GM19238 (cell line): ENCODE results near the gene LAMB4.

Source experiments
- DNase-seq: peaks from one replicate; pipeline ENCODE4 v3.0.0; 2011; ENCODE audit warnings: low spot score; ENCODE audit not compliant: insufficient read length

LAMB4 gene

DNA sequence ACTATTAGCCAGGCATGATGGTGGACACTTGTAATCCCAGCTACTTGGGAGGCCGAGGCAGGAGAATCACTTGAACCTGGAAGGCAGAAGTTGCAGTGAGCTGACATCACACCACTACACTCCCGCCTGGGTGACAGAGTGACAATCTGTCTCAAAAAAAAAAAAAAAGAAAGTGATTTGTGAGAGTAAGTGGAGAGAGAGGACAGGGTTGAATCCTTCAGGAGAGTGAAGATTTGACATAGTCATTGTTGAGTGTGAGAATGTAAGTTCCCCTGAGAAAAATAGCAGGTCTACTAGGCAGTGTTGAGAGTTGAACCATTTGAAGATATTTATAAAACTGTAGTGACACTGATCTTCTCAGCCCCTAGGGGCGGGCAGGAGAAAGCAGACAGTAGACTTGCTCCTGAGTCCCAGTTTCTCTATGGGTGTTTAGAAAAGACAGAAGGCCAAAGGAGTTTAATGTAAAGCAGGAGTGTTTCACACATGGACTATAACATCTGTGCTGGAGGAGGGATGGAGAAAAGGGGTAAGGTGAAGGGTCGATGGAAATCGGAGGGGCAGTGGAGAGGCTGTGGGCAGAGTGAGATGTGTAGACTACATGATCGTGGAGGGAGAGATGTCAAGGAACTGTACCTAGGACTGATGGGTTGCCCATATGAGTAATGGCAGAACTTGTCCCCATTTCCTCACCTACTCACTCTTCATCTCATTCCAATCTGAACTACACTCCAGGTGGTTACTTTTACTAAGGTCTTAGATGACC lies 13.7 kb upstream of the LAMB4 start:
- no peak for DNase-seq

DNA sequence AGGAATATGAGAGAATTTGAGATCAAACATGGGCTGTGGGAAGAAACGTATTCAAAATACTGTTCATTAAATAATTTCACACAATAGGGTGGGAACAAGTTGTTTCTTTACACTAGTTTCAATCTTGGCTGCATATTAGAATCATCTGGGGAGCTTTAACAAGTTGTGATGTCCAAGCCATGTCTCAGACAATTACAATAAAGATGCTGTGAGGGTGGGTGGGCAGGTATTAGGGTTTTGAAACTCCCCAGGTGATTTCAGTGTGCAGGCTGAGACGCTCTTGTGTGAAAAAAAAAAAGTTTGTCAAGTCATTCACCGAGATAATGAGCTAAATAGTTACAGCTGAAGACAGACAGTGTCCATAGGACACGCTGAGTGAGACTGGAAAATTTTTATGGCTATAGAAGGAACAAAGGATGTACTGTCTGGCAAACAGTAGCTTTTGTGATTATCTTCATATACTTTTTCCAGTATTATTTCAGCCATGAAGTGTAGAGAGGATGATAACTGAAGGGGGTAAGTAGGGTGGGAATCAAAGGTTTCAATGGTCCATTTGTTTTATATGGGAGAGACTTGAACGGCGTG lies 12.6 kb upstream of the LAMB4 start:
- DNase-seq: no peak

DNA sequence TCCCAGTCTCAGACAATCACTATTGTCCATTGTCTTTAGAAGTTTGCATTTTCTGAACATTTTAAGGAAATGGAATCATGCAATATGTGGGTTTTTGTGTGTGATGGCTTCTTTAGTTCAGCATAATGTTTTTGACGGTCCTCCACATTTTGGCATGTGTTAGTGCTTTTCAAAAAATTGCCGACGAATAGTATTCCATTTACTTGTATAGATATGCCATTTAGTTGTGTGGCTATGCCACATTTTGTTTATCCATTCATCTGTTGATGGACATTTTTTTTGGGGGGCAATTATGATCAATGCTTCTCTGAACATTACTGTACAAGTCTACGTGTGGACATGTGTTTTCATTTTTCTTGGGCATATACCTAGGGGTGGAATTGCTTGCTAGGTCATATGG lies 12.0 kb upstream of the LAMB4 start:
- DNase-seq: no peak

DNA sequence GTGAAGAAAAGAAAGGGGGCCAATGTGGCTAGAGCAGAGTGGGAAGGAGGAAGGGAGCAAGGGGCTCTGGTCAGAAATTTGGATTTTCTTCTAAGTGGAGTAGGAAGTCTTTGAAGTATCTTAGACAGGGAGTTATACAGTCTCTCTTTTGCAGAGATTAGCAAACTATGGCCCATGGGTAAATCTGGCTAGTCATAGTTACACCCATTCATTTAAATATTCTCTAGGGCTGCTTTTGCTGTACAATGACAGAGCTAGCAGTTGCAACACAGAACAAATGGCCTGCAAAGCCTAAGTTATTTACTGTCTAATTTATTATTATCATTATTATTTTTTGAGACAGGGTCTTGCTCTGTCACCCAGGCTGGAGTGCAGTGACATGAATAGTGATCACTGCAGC lies 10.5 kb upstream of the LAMB4 start:
- no peak for DNase-seq

DNA sequence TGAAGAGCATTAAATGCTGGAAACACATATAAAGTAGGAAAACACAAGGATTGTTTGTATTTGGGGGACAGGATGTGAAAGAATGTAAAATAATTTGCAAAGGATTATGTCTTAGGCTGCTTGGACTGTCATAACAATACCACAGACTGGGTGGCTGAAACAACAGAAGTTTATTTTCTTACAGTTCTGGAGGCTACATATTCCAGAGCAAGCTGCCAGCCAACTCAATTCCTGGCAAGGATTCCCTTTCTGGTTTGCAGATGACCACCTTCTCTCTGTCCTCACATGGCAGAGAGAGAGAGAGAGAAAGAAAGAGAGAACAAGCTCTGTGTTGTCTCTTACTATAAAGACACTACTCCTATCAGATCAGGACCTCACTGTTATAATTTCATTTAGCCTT lies 8.8 kb upstream of the LAMB4 start:
- DNase-seq: no peak

DNA sequence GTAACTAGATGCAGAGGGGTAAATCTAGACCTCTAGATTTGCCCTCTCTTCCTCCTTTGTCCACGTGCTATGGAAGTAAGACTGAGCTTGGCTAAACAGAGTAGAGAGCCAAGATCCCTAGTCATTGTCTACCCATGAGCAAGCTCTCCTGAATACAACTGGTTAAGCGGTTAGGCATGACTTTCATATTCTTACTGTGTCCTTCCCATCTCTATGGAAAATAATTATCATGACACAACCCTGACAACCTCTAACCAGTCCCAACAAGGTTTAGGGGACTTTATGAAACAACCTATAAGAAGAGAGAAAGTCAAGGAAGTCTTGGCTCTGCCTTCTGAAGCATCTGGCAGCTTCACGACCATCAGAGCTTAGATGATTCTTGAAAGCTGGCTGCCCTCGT lies 7.8 kb upstream of the LAMB4 start:
- no peak for DNase-seq

DNA sequence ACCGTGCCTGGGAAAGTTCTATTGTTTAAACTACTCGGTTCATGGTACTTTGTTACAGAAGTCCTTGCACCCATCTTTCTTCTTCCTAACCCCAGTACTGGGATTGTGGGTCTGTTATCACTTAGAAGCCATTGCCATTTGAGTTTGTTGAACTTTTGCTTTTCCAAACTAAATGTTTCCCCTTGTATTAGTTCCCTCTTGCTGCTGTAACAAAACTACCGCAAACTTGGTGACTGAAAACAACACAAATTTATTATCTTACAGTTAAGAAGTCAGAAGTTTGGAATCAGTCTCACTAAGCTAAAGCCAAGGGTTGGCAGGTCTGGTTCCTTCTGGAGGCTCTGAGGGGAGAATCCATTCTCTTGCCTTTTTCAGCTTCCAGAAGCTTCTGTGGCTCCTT lies 6.9 kb upstream of the LAMB4 start:
- DNase-seq: no peak

DNA sequence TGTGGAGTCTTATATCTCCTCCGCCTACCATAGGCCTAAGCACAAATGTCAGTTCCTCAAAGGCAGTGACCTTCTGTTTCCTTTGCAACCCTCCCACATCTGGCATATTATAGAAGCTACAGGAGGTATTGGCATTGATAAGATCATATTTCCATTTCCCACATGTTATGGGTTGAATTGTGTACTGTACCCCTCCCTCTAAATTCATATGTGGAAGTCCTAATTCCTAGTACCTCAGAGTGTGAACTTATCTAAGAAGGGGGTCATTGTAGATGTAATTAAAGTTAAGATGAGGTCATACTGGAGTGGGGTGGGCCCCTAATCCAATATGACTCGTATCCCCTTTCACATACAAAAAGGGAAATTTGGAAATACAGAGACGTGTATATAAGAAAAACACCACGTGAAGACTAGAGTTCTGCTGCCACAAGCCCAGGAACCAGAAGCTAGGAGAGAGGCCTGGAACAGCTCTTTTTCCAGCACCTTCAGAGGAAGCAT lies 6.1 kb upstream of the LAMB4 start:
- no peak for DNase-seq

DNA sequence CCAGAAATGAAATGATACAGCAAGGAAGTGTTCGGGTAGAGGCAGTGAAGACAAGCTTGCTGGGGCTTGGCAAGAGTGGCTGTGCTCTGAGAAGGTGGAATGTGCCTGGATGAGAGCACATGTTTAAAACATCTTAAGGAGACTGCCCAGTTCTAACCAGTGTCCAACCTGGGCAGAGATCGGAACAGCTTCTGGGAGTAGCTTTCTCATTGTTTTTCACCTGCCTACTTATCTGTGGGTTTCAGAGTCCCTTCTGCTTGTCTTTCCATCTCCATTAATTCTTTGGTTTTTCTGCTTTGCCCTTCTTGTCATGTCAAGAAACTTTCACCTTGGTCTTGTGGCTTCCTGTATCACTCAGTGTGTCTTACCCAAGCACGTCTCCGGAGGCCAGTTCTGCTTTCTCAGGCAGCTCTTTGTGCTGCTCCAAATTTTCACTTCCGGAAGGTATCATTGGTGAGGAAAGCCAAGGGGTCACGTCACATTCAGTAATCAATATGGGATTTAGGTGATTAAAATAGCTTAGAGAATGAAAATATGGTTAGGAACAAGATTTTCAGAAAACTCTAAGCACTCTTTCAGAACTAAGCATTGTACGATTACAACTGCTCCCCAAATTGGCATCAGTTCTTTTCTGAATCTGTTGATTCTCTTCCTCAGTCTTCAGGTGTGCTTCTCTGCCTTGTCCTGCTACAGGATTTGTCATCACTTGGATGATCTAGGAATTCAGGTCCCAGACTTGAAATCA lies 5.5 kb upstream of the LAMB4 start:
- peak; percentile 27 for DNase-seq

DNA sequence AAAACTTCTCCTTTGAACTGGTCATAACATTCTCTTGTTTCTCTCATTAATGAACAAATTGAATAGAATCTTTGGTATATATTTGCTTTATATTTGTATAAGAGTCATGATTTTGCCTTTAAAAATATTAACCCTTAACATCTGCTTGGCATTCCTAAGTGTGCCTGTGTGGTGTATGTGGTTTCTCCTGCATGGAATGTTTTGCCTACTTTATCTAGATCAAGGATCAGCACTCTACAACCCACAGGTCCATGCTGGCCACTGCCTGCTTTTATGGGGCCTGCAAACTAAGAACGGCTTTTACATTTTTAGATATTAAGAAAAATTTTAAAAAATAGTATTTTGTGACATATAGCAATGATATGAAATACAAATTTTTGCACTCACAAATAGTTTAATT lies 4.3 kb upstream of the LAMB4 start:
- DNase-seq: no peak

DNA sequence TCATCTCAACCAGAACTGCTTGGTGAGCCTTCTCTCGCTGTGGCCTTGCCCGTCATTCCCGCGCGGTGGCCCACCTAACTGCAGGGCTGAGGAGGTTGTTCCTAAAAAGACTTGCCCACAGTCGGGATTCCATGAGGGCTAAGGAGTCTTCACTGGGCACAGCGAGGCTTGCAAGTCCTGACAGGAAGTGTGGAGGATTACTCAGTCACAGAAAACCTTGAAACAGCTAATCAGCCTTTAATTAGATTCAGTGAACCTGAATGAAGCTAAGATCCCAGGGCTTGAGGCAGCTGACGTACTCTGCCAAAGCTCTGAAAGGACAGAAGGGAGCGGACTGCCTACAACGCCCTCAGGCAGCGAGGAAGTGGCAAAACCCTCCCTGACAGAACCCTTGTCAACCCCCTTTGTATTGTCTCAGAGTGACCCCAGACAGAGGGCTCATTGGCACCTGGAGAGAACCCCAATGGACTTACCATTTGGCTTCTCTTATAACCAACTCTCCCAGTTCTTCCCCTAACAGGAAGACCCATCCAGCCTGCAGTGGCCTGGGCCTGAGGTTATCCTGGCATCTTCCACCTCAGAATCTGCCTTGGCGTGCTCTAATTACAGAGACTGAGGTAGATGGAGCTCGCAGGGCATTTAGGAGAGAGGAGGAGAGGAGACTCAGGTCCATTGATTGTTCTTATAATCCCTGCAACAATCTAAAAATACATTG lies 2.5 kb upstream of the LAMB4 start:
- no peak for DNase-seq

DNA sequence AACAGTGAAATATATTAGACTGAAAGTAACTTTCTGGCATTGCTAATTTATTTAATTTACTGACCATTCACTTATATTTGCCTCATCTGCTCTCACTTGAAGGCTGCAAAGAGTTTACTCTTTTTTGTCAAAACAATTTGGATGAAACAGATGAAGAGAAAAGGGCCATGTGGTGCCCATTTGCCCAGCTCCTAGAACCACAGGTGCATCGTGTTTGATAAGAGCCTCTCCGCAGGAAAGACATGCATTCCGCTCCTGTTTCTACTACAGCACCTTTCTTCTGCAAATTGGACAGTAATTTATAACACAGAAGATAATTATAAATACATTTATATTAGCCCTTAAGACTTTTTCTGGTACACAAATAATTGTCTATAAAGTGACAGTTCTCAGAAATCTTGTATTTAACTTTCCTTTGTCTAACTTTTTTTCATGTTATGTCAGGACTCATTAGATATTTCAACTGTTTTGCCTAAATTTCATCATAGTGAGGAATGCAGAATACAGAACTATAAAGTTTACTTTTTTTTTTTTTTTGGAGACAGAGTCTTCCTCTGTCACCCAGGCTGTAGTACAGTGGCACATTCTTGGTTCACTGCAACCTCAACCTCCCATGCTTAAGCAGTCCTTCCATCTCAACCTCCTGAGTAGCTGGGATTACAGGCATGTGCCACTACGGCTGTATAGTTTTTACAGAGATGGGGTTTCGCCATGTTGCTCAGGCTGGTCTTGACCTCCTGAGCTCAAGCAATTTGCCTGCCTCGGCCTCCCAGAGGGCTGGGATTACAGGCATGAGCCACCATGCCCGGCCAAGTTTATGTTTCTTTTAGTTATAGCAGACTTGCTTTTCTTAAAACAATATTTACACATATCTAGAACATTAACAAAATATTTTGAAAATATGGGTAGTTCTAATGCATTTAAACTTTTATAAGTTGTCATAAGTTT lies 869 bp downstream of the LAMB4 start:
- DNase-seq: no peak

DNA sequence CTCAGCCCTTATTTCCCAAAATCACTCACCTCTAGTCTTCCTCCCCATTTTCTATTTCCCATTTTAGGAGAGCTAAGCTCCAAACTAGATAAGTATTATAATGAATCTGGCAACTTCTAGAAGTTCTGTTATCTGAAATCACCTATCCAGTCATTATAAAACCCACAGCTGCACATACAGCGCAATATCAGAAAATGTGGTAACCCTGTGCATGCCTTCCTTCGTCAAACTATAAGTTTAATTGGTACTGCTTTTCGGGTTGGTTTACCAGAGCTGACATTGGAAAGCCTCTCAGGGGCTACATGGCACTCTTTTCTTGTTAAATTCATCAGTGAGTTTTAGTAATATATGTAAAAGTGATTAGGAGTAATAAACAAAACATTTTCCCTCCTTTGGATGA lies 1.6 kb downstream of the LAMB4 start:
- DNase-seq: no peak

DNA sequence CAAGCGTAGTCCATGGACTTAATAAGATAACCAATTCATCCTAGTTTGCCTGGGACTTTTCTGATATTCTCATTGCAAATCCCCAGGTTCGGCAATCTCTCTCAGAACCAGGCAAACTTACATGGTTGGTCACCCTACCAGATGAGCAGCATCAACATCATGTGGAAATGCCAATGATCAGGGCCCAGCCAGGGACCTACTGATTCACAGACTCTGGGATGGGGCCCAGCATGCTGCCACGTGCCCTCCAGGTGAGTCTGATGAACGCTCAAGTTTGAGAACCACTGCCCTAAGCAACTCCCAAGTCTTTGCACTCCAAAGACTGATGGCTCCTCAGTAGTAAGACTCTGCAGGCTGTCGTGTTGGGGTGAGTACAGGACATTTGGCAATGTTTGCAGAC lies 2.7 kb downstream of the LAMB4 start:
- DNase-seq: no peak

DNA sequence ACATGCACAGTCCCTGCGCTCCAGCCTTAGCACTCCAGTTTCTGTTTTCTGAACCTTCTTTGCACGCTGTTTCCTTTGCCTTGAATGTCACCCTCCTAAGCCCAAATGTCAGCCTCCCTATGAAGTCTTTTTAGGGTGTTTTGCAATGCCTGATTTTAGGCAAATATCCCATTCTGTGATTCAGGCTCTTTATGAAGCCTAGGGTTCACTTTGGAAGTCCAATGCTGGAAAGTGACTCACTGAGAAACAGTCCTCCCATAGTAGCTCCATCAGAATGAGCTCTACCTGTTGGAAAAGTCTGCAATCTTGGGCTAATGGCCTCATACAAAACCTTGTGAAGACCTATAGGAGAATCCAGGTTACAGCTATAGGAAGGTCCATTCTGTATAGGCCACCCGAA lies 5.3 kb downstream of the LAMB4 start:
- DNase-seq: no peak

DNA sequence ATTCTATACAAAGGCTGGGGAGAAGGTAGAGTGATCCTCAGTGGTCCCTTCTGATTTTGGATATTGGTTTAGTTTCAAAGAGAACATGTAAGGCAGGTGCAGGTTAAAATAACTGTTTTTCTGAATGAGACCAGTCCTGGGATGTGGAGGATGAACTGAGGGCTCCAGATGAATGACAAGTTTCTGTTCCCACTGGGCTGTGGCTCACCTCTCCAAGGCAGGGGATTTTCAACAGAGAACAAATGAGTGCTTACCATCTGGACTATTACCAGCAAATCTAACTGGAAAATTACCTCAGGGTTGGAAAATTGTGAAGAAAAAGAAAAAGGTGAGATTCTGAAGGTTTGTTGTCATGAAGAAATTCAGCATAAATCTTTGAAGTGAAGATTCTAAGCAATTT lies 8.0 kb downstream of the LAMB4 start:
- DNase-seq: no peak

DNA sequence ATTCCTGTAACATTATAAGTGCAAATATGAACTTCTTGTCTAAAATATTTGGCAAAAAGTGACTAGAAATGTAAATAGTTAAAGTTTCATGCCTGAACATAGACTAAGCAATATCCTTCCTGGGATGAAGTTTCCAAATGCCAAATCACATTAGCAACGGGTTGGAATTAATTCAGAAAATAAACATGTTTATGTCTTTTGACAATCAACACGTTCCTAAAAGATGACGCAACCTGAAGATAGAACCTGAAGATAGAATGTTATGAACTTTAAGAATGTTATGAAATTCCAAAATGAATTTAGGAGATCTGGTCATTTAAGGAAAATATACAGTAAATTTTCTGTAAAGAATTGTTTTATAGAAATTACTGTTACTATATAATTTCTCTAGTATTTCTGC lies 9.2 kb downstream of the LAMB4 start:
- no peak for DNase-seq

DNA sequence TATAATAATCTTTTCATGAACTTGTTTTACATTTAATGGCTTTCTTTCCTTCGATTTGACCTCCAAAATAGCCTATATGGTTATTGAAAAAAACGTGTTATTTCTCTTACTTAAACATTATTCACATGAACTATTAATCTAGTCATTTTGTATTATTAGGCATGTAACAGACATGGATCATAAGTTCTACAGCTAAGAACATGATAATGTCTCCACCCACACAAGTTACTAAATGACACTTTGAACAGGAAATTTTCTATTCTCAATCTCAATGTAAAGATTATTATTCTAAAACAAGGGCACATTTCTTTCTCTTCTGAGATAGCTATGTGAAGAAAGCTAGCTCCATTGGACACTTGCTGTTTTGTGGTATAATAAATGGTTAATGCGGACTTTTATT lies 10.0 kb downstream of the LAMB4 start:
- no peak for DNase-seq

DNA sequence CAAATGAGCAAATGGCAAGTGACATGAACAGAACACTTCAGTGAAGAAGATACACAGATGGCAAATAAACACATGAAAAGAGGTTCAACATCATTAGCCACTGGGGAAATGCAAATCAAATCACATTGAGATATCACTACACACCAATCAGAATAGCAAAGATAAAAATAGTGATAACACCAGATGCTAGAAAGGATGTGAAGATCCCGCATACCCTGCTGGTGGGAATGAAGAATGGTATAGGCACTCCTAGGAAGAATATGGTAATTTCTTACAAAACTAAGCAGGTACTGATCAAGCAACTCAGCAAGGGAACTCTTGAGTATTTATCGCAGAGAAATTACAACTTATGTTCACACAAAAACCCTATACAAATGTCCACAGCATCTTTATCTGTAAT lies 11.2 kb downstream of the LAMB4 start:
- no peak for DNase-seq

DNA sequence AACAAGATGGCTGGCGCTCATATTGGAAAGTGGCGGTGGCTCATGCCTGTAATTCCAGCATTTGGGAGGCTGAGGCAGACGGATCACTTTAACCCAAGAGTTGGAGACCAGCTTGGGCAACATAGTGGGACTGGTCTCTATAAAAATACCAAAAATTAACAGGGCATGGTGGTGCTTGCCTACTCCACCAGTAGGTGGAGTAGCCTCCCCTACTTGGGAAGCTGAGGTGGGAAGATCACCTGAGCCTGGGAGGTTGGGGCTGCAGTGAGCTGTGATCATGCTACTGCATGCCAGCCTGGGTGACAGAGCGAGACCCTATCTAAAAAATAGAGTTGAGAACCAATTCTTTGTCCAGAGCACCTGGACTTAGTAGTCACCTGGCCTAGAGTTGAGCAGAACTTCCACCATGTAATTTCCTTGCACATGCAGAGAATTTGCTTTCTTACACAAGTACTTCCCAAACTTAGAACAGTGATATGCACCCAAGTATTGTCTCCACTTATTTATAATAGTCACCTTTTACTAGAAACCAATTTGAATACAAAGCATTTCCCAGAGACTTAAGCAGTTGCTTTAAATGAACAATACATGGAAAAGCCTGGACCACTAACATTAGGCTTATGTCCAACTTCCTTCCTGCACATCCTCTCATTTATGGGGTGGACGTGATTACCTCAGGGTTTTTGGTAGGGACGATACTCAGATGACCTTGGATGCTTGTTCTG lies 15.9 kb downstream of the LAMB4 start:
- no peak for DNase-seq
